HG03460 (cell line): Measurements from ENCODE around the gene ST7.
"Not testable (repeated sequence)": the region's sequence is repeated elsewhere in the genome, so short reads cannot be mapped to it uniquely, and the experiment has no call there.

Source experiments
- ATAC-seq: cut with Tn5 transposase; IDR thresholded peaks from one replicate; pipeline ENCODE4 v1.9.1; 2021; ENCODE audit not compliant: unreplicated experiment

ST7 gene

DNA sequence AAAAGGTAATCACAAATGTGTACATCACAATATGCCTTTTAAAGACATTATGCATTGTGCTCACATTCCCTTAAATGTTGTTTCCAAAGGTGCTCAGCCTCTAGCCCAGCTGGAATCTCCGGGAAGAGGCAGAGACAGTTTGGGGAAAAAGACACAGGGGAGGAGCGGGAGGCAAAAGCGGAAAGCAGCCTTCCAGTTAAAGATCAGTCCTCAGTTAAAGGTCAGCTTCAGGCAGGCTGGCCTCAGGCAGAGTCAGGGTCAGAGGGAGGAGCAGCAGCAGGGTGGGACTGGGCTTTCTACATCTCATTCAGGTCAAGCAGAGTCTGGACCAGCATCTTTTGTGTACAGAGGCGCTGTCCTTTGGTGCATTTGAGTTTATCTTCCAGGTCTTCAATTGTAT, 18.6 kb downstream of the ST7 start:
- no peak for ATAC-seq

DNA sequence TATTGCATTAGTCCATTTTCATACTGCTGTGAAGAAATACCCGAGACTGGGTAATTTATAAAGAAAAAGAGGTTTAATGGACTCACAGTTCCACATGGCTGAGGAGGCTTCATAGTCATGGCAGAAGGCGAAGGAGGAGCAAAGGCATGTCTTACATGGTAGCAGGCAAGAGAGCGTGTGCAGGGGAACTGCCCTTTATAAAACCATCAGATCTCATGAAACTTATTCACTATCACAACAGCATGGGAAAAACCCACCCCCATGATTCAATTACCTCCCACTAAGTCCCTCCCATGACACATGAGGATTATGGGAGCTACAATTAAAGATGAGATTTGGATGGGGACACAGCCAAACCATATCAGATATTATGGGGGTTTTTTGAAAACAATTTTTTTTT, 21.7 kb downstream of the ST7 start:
- not testable (repeated sequence) for ATAC-seq

DNA sequence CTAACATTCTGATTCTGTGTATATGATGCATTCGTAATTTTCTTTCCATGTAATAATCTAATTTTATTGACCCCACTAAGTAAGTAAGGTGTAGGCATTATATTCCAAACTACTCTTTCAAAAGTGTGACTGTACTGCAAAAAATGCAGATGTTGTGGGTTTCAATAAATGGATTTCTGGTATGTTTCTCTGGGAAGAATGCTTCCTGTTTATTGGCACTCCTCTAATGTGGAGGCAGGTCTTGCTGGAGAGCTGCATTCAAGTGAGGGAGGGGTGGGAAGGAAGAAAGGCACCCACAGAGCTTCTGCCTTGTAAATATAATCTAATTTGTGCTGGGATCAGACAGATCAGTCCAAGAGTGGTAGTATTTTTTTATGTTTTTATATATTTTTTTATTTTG, 23.9 kb downstream of the ST7 start:
- ATAC-seq: no peak

DNA sequence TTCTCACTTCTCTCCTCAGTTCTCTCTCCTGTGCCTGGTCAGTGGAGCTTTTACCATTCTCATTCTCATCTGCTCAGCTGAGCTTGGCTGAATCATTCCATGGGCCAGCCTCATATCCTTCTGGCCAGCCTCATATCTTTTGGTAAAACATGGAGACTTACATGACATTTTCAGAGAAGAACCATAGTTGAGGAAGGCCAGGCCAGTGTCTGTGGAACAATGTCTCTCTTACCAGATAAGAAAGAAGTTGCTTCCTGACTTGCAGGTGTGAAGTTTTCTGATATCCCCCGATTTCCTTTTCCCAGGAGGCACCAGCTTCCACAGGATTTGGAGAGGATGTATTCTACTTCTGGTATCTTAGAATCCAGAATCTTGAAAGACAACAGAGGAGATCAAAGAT, 24.7 kb downstream of the ST7 start:
- no peak for ATAC-seq

- ATAC-seq: no peak
Measured at GRCh38 chr7:116979430-116979829, 26.1 kb downstream of the ST7 start.

DNA sequence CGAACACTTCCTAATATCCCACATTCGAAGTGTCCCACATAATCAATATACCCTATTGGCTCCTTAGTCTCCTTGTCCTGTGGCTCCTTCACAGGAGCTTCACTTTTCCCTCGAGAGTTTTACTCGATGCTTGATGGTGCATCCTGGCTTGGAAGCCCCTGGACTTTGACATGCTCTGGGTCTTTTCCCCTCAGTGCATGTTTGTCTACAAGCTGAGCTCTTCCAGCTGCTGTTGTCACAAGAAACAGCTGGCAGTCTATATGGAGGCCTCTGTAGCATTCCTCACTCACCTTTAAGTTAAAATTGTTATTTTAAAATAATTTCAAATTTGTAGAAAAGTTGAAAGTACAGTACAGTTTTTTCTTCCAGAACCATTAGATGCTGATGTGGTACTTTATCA, 27.1 kb downstream of the ST7 start:
- no peak for ATAC-seq

- ATAC-seq: no peak
Measured at GRCh38 chr7:116981939-116982338, 28.6 kb downstream of the ST7 start.

GRCh38 chr7:116984511-116984910, 31.2 kb downstream of the ST7 start:
- ATAC-seq: no peak

GRCh38 chr7:116984917-116985316, 31.6 kb downstream of the ST7 start:
- no peak for ATAC-seq

- ATAC-seq: no peak
Measured at GRCh38 chr7:116985575-116985974, 32.3 kb downstream of the ST7 start.

- no peak for ATAC-seq
Measured at GRCh38 chr7:116986611-116987565, 33.6 kb downstream of the ST7 start.

DNA sequence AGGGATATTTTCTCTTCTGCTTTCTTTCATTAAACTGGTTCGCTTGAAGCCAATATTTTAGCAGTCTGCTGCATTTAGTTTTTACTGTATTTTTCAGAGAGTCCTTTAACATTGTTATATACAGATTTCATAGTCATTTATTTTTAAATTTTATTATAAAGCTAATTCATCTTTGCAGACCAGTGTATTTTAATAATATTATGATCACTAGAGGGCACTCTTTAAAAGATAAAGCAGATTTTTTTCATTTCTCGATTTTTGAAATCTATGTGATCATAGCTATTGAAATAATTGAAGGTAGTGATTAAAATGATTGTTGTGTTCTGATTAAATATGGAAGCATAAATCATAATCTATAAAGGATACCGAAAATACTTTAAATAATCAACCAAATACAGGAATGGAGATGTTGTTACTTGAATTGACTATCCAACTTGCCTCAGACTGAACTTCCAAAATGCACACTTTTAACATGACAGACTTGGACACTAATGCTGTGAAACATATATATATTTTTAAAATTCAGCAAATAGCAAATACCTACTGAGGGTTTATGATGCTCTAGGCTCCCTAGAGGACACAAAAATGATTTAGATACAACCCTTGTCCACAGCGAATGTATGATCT, 35.2 kb downstream of the ST7 start:
- ATAC-seq: no peak

GRCh38 chr7:116990056-116990455, 36.8 kb downstream of the ST7 start:
- ATAC-seq: no peak

DNA sequence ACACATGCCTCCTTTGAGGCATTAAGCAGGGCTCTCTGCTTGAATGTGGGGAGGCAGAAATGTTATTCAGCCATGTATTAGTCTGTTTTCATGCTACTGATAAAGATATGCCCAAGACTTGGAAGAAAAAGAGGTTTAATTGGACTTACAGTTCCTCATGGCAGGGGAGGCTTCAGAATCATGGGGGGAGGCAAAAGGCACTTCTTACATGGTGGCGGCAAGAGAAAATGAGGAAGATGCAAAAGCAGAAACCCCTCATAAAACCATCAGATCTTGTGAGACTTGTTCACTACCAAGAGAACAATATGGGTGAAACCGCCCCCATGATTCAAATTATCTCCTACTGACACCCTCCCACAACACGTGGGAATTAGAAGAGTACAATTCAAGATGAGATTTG, 37.9 kb downstream of the ST7 start:
- ATAC-seq: no peak

DNA sequence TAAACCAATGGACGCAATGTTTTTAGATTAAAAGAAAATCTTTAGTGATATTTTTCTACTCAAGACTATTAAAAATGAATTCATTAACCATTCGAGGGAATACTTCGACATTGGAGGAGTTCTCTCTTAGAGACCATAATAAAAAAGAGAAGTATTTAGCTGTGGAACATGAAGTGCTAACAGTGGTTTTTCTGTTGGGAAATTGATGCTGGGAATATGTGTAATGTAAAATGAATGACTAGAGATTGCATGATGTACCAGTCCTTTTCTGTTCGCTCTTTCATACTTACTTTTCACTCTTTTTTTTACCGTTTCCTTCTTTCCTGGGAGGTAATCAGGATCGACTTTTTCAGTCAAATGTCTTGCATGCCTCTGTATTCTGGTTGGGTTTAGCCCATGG, 41.3 kb downstream of the ST7 start:
- no peak for ATAC-seq

- no peak for ATAC-seq
Measured at GRCh38 chr7:116997972-116998371, 44.7 kb downstream of the ST7 start.

- ATAC-seq: no peak
Measured at GRCh38 chr7:116998567-116999175, 45.4 kb downstream of the ST7 start.

DNA sequence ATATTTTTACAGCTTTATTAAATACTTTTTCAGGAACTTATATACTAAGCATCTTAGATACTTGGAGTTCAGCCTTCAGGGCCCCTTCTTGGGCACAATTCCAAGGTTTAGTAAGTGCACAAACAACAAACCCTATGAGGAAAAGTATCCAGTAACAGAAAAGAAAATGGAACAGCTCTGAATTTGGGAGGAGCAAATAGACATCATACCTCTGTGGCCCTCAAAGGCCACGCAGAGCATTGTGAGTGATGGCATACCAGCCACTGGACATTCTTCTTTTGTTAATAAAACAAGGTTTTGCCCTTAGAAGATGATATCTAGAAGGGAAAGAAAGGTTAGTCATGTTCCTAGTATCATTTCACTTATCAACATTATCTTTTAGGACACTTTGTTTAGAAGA, 46.0 kb downstream of the ST7 start:
- no peak for ATAC-seq

DNA sequence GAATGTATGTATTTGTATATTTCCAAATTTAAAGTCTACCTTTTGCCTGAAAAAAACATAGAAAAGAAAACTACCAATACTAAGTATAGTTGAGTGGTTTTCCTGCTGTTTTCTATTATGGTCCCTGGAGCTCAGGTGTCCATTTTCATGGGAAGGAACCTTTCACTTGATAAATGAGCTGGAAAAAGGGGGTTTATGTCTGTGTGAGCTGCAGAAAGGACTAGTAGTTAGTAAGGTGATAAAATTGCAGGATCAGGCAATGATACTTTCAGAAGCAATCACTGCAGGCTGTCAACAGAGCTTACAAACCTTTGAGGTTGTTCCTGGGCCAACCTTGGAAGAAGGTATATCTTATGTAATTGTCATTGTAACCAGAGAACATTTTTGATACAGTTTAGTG, 48.0 kb downstream of the ST7 start:
- no peak for ATAC-seq

GRCh38 chr7:117004899-117005298, 51.6 kb downstream of the ST7 start:
- no peak for ATAC-seq

- ATAC-seq: no peak
Measured at GRCh38 chr7:117005449-117005848, 52.1 kb downstream of the ST7 start.
